Ascending aorta (tissue), 2 donors: ENCODE results near the gene DMKN. TPM values are rescaled to one million over a fixed set of nuclear protein-coding genes. Genes with fewer than 3 reads are reported as not detected.

Experiments
- DNase-seq, 2 donors: peaks; one replicate each; pipeline ENCODE4 v3.0.0-alpha.2; 2019; ENCODE audit warnings: low spot score in 2 of 2
- H3K27ac ChIP-seq, 2 donors: fragments of 200-600 bp; sonication (generic); one replicate each; pipeline ENCODE4 v1.5.1; 2016 to 2017; ENCODE audit warnings: mild to moderate bottlenecking in 1 of 2
- H3K27me3 ChIP-seq: fragments of 200-600 bp; sonication (generic); one replicate; pipeline ENCODE4 v1.5.1; 2017
- H3K36me3 ChIP-seq, 2 donors: fragments of 200-600 bp; sonication (generic); one replicate each; pipeline ENCODE4 v1.5.1; 2016
- H3K4me1 ChIP-seq, 2 donors: fragments of 200-600 bp; sonication (generic); one replicate each; pipeline ENCODE4 v1.5.1; 2016 to 2017; ENCODE audit warnings: mild to moderate bottlenecking in 1 of 2
- H3K4me3 ChIP-seq, 2 donors: fragments of 200-600 bp; sonication (generic); one replicate each; pipeline ENCODE4 v1.5.1; 2016 to 2017; ENCODE audit warnings: mild to moderate bottlenecking in 1 of 2
- H3K9me3 ChIP-seq, 2 donors: fragments of 200-600 bp; sonication (generic); one replicate each; pipeline ENCODE4 v1.5.1; 2016
- CTCF ChIP-seq, 3 experiments: fragments of 200-600 bp in 2 of 3; fragments of 450-650 bp in 1 of 3; sonication (generic) in 2 of 3; IDR thresholded peaks; one replicate each; pipeline ENCODE4 v1.5.1; 2016 to 2019; ENCODE audit warnings: antibody characterized with exemption in 3 of 3, mild to moderate bottlenecking in 1 of 3, moderate library complexity in 1 of 3
- intact Hi-C: fragments of 100-400 bp; cut with DNase I; formaldehyde crosslinking; loops from one replicate; pipeline ENCODE4 v1.15.1; 2023
- total RNA-seq: library from RNA; depleted of rRNA; stranded (reverse); fragments of >200 nt; gene quantifications from one replicate; pipeline ENCODE4 v1.1.0, GENCODE V29; 2016

Gene DMKN
- 1.7 TPM for total RNA-seq

- Histone ChIP-seq H3K27me3 (no peaks in the 10 kb centered on the region), H3K4me1 (no peaks in the 10 kb centered on the region), H3K36me3 (no peaks in the 10 kb centered on the region), H3K27ac (no peak within 1 kb of the TSS), H3K9me3 (no peaks in the 10 kb centered on the region), H3K4me3 (no peak within 1 kb of the TSS)
- no peak for TF ChIP-seq CTCF (IDR thresholded peaks at IDR 0.05)
- DNase-seq = no peak
- intact Hi-C loops = no loop called here
Observed at GRCh38 chr19:35513628-35514281, at the start of gene DMKN. Gene DMKN (minus strand): TSS chr19:35513649. CDS start chr19:35513475, 174 bp downstream.

- DNase-seq = no peak
- Histone ChIP-seq H3K4me1 (peaks cover 0 to 3% of the 10 kb centered on the region in 2 donors), H3K27me3 (peaks cover 5% of the 10 kb centered on the region), H3K9me3 (no peaks in the 10 kb centered on the region), H3K36me3 (no peaks in the 10 kb centered on the region), H3K27ac (no peak overlapping the region), H3K4me3 (no peak overlapping the region)
- intact Hi-C loops = no loop called here
- no peak for TF ChIP-seq CTCF (IDR thresholded peaks at IDR 0.05)
Observed at GRCh38 chr19:35562776-35563175, 49.3 kb upstream of the DMKN start.

GRCh38 chr19:35562336-35562735, 48.9 kb upstream of the DMKN start:
- H3K4me1 ChIP-seq = peaks cover 0 to 6% of the 10 kb centered on the region in 2 donors
- intact Hi-C loops = no loop called here
- no peak for DNase-seq
- H3K9me3 ChIP-seq = no peaks in the 10 kb centered on the region
- H3K27ac ChIP-seq = no peak overlapping the region
- no peak overlapping the region for H3K4me3 ChIP-seq
- H3K27me3 ChIP-seq = peaks cover 9% of the 10 kb centered on the region
- no peaks in the 10 kb centered on the region for H3K36me3 ChIP-seq
- TF ChIP-seq CTCF (IDR thresholded peaks at IDR 0.05) = no peak

- Histone ChIP-seq H3K9me3 (no peaks in the 10 kb centered on the region), H3K27me3 (peaks cover 9% of the 10 kb centered on the region), H3K4me3 (no peak overlapping the region), H3K4me1 (peaks cover 0 to 6% of the 10 kb centered on the region in 2 donors), H3K36me3 (no peaks in the 10 kb centered on the region), H3K27ac (no peak overlapping the region)
- no peak for TF ChIP-seq CTCF (IDR thresholded peaks at IDR 0.05)
- intact Hi-C loops = no loop called here
- DNase-seq = peak in 1 of 2 donors; percentile 28
Observed at GRCh38 chr19:35561436-35561835, 48.0 kb upstream of the DMKN start.

GRCh38 chr19:35560677-35561076, 47.2 kb upstream of the DMKN start:
- intact Hi-C loops = no loop called here
- DNase-seq = no peak
- Histone ChIP-seq H3K9me3 (no peaks in the 10 kb centered on the region), H3K4me1 (peaks cover 0 to 6% of the 10 kb centered on the region in 2 donors), H3K36me3 (no peaks in the 10 kb centered on the region), H3K27me3 (peaks cover 9% of the 10 kb centered on the region), H3K27ac (no peak overlapping the region), H3K4me3 (no peak overlapping the region)
- TF ChIP-seq CTCF (IDR thresholded peaks at IDR 0.05) = no peak
